Mucosa of stomach (tissue), 1 donor: ENCODE data around the gene SHQ1.
"Not testable (repeated sequence)": the region's sequence is repeated elsewhere in the genome, so short reads cannot be mapped to it uniquely, and the experiment has no call there.

Source experiments
- H3K27me3 ChIP-seq: one replicate; pipeline ENCODE4 v1.7.0; 2013; ENCODE audit warnings: mild to moderate bottlenecking, low read length; ENCODE audit not compliant: control insufficient read depth, insufficient read depth
- H3K36me3 ChIP-seq: one replicate; pipeline ENCODE4 v1.7.0; 2013; ENCODE audit warnings: low read length; ENCODE audit not compliant: control insufficient read depth, insufficient read depth
- H3K4me1 ChIP-seq: one replicate; pipeline ENCODE4 v1.7.0; 2013; ENCODE audit warnings: mild to moderate bottlenecking, low read length; ENCODE audit not compliant: control insufficient read depth, insufficient read depth
- H3K4me3 ChIP-seq: one replicate; pipeline ENCODE4 v1.7.0; 2013; ENCODE audit warnings: low read length
- H3K9ac ChIP-seq: one replicate; pipeline ENCODE4 v1.7.0; 2013; ENCODE audit warnings: mild to moderate bottlenecking, low read length, moderate library complexity
- H3K9me3 ChIP-seq: one replicate; pipeline ENCODE4 v1.7.0; 2013; ENCODE audit warnings: mild to moderate bottlenecking, low read length, moderate library complexity; ENCODE audit not compliant: control insufficient read depth
- donor health status: Pancreatic carcinoma.

Gene SHQ1

DNA sequence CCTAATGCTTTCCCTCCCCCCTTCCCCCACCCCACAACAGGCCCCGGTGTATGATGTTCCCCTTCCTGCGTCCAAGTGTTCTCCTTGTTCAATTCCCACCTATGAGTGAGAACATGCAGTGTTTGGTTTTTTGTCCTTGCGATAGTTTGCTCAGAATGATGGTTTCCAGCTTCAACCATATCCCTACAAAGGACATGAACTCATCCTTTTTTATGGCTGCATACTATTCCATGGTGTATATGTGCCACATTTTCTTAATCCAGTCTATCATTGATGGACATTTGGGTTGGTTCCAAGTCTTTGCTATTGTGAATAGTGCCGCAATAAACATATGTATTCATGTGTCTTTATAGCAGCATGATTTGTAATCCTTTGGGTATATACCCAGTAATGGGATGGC lies 137.8 kb downstream of the SHQ1 start:
- H3K9me3 ChIP-seq, H3K9ac ChIP-seq, H3K4me1 ChIP-seq, H3K27me3 ChIP-seq, H3K4me3 ChIP-seq, H3K36me3 ChIP-seq: not testable (repeated sequence)

DNA sequence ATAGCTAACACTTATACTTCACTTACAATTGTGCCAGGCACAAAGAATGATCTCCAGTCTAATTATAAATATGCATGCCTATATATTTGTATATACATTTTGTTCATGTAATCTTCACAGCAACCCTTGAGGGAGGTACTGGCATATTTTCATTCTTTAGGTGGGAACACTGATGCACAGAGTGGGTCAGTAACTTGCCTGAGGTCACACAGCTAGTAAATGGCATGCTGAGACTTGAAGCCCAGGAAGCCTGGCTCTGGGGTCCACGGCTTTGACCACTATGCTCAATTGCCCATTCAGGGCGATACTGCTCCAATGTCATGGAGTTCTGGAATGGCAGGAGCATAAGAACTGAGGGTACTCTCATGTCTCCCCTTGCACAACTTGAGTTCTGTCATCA lies 139.8 kb downstream of the SHQ1 start:
- Histone ChIP-seq H3K4me3 (no peak overlapping the region), H3K9me3 (no peaks in the 10 kb centered on the region), H3K36me3 (no peaks in the 10 kb centered on the region), H3K27me3 (no peaks in the 10 kb centered on the region), H3K9ac (no peak overlapping the region), H3K4me1 (no peaks in the 10 kb centered on the region)

DNA sequence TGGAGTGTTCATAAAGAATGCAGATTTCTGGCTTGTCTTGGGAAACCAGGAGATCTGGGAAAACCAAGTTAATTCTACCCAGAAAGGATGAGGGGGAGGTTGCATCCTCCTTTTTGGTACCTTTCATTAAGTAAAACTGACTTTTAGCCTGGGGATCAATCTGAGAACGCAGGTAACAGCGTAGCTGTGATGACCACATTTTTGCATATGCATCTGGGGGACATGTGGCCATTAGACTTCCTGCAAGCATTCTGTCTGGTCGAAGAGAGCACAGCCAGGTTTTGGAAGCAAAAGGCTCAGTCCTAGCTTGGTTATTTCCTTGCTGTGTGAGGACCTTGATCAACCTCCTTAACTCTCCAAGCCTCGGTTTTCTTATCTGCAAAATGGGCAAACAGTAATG lies 145.2 kb downstream of the SHQ1 start:
- Histone ChIP-seq H3K4me3 (no peak overlapping the region), H3K9ac (no peak overlapping the region), H3K27me3 (peaks cover 4% of the 10 kb centered on the region), H3K36me3 (no peaks in the 10 kb centered on the region), H3K9me3 (no peaks in the 10 kb centered on the region), H3K4me1 (no peaks in the 10 kb centered on the region)

DNA sequence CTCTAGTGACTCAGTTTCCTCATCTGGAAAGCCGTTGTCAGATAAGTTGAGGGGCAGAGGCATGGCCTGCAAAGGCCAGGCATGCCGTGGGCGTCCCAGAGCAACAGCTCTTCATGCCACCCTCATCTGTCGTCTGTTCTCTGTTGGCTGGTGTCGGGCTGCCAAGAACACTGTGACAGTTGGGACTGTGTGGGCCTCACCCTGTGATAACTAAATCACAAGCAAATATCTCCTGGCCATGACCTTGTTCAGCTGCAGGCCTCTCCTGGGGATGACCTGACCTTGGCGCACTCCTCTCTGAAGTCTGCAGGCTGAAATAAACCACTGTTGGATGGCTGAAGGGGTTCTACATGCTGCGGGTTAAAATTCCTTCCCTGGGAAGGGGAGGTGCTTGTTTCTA lies 145.9 kb downstream of the SHQ1 start:
- no peaks in the 10 kb centered on the region for H3K36me3 ChIP-seq

DNA sequence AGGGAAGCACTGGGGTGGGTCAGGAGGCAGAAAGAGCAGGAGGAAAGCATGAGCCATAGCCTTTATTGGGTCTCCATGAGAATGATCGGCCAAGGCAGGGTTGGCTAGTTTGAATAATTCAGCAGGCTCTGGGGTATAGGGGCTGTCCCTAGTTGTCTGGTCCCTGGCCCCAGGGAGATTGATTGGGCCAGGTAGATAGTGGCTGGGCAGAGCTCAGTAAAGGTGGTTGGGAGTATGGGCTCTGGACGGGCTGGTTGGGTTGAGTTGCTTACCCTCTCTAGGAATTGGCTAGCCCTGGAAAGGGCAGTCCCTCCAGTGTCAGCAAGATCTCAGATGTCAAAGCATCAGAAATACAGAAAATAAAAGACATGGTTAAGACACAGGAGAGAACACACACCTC lies 148.1 kb downstream of the SHQ1 start:
- no peaks in the 10 kb centered on the region for H3K9me3 ChIP-seq
- no peak overlapping the region for H3K9ac ChIP-seq

More for the DNA sequence above, 145.9 kb downstream of the SHQ1 start:
- peaks cover 4% of the 10 kb centered on the region for H3K27me3 ChIP-seq
- H3K9me3 ChIP-seq = no peaks in the 10 kb centered on the region
- no peak overlapping the region for H3K4me3 ChIP-seq
- no peak overlapping the region for H3K9ac ChIP-seq
- H3K4me1 ChIP-seq = no peaks in the 10 kb centered on the region

DNA sequence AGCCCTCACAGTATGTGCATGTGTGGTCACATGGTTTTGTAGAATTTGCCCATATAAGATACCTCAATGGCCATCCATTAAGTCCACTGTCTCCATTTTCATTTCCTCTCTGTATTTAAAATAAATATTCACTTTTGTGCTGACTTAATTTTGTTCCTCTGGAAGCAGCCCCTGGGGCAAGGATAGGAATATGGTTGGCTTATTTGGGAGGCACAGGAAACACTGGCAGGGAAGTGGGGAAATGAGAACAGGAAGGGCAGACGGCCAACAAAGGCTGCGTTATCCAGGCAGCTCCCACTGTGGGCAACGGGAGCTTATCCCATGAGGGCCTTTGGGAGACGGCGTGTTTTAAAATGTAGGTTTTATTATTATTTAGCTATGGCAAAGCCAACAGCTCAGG lies 148.6 kb downstream of the SHQ1 start:
- Histone ChIP-seq H3K9ac (no peak overlapping the region), H3K27me3 (peaks cover 4% of the 10 kb centered on the region), H3K9me3 (no peaks in the 10 kb centered on the region), H3K4me1 (no peaks in the 10 kb centered on the region), H3K36me3 (no peaks in the 10 kb centered on the region), H3K4me3 (no peak overlapping the region)

More for the DNA sequence above, 148.1 kb downstream of the SHQ1 start:
- Histone ChIP-seq H3K27me3 (peaks cover 4% of the 10 kb centered on the region), H3K4me3 (no peak overlapping the region), H3K36me3 (no peaks in the 10 kb centered on the region), H3K4me1 (no peaks in the 10 kb centered on the region)
